Hepatocyte (in vitro differentiated cells): Measurements from ENCODE around the gene FAM180A. TPM values are rescaled to one million over a fixed set of nuclear protein-coding genes. Genes with fewer than 3 reads are reported as not detected.
A peak's percentile ranks its signal among the peaks of the same experiment; 100 is the strongest.
"Not testable (repeated sequence)": the region's sequence is repeated elsewhere in the genome, so short reads cannot be mapped to it uniquely, and the experiment has no call there.

ENCODE experiments used
- DNase-seq: peaks from one replicate; pipeline ENCODE4 v3.0.0-alpha.2; 2016; ENCODE audit warnings: low spot score
- H2AFZ ChIP-seq: fragments of 200-600 bp; sonication (generic); 2 replicates; pipeline ENCODE4 v1.6.0; 2016; ENCODE audit warnings: antibody characterized with exemption, mild to moderate bottlenecking
- H3K27ac ChIP-seq: fragments of 200-600 bp; sonication (generic); 2 replicates; pipeline ENCODE4 v1.5.1; 2016; ENCODE audit warnings: mild to moderate bottlenecking
- H3K27me3 ChIP-seq: fragments of 200-600 bp; sonication (generic); 2 replicates; pipeline ENCODE4 v1.6.1; 2016
- H3K36me3 ChIP-seq: fragments of 200-600 bp; sonication (generic); replicated peaks from 2 replicates; pipeline ENCODE4 v1.5.1; 2016; ENCODE audit warnings: low read depth; ENCODE audit not compliant: insufficient read depth
- H3K4me1 ChIP-seq: fragments of 200-600 bp; sonication (generic); 2 replicates; pipeline ENCODE4 v1.5.1; 2016; ENCODE audit warnings: mild to moderate bottlenecking, moderate library complexity; ENCODE audit not compliant: insufficient read depth
- H3K4me2 ChIP-seq: fragments of 200-600 bp; sonication (generic); 2 replicates; pipeline ENCODE4 v1.6.0; 2016
- H3K4me3 ChIP-seq: fragments of 200-600 bp; sonication (generic); 2 replicates; pipeline ENCODE4 v1.5.1; 2016; ENCODE audit warnings: mild to moderate bottlenecking
- H3K79me2 ChIP-seq: fragments of 200-600 bp; sonication (generic); 2 replicates; pipeline ENCODE4 v1.6.0; 2017; ENCODE audit warnings: mild to moderate bottlenecking
- H3K9me2 ChIP-seq: fragments of 200-600 bp; sonication (generic); replicated peaks from 2 replicates; pipeline ENCODE4 v1.6.0; 2017; ENCODE audit warnings: mild to moderate bottlenecking; ENCODE audit not compliant: insufficient read depth
- H3K9me3 ChIP-seq: fragments of 200-600 bp; sonication (generic); 2 replicates; pipeline ENCODE4 v1.5.1; 2016; ENCODE audit warnings: low read depth, mild to moderate bottlenecking
- H4K20me1 ChIP-seq: fragments of 200-600 bp; sonication (generic); 2 replicates; pipeline ENCODE4 v1.6.0; 2016; ENCODE audit warnings: mild to moderate bottlenecking; ENCODE audit not compliant: insufficient read depth, poor library complexity, severe bottlenecking
- EZH2 ChIP-seq: fragments of 200-600 bp; sonication (generic); IDR thresholded peaks from 2 replicates; pipeline ENCODE4 v1.6.1; 2016; ENCODE audit warnings: antibody characterized with exemption, mild to moderate bottlenecking, borderline replicate concordance
- EZH2phosphoT487 ChIP-seq: fragments of 200-600 bp; sonication (generic); IDR thresholded peaks from one replicate; pipeline ENCODE4 v1.6.1; 2018; ENCODE audit warnings: antibody characterized with exemption, mild to moderate bottlenecking, low read depth, moderate library complexity; ENCODE audit not compliant: unreplicated experiment, severe bottlenecking
- WGBS: methylation state at CpG from one replicate; pipeline ENCODE4 v1.1.6; 2016; ENCODE audit warnings: low lambda C conversion rate; ENCODE audit errors: missing lambda C conversion rate; 5-methylcytosine and 5-hydroxymethylcytosine counted together
- polyA plus RNA-seq: library from polyadenylated mRNA; unstranded; fragments of >200 nt; fragmentation: Nextera tagmentation; extraction: Ambion mirVana; gene quantifications from 2 replicates; pipeline ENCODE4 v1.2.1, GENCODE V29; 2016
- total RNA-seq: library from RNA; depleted of rRNA; stranded (reverse); fragments of >200 nt; gene quantifications from 2 replicates; pipeline ENCODE4 v1.2.3, GENCODE V29; 2014
- TF ChIP-seq, protein P1 (sequence below): fragments of 200-600 bp; sonication (generic); IDR thresholded peaks from 2 replicates; pipeline ENCODE4 v1.5.1; 2016; ENCODE audit warnings: antibody characterized with exemption, mild to moderate bottlenecking; ENCODE audit not compliant: poor library complexity

FAM180A gene
- total and polyA plus RNA-seq, 2 experiments from 2014 or later: not detected

DNA sequence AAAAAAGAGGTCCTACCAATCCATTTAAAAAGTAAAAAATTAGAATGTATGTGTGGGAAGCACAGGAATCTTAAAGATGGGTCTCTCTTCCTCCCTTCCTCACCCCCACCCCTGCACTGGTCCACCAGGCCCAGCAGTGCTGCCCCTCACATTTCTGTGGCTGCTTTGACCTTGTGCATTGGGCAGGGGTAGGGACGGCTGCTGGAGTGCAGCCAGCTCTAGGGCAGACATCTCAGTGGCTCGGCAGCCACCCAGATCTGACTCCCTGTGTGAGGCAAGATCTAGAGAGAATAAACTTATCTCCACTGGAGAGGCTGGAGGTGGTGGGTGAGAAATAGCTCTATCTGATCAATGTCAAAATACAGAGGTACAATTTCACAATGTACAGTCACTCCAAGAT is 6.7 kb downstream of the FAM180A start:
- Histone ChIP-seq H3K4me3 (no peak overlapping the region), H3K27ac (no peak overlapping the region), H2AFZ (no peak overlapping the region), H3K79me2 (no peaks in the 10 kb centered on the region), H3K9me3 (no peaks in the 10 kb centered on the region), H4K20me1 (no peaks in the 10 kb centered on the region), H3K4me1 (no peaks in the 10 kb centered on the region), H3K27me3 (no peaks in the 10 kb centered on the region), H3K36me3 (no peaks in the 10 kb centered on the region), H3K4me2 (no peak overlapping the region), H3K9me2 (no peaks in the 10 kb centered on the region)
- WGBS: 37% methylated on average over 2 of the region's 2 CpGs
- TF ChIP-seq EZH2 (no peak), EZH2phosphoT487 (no peak)
- TF ChIP-seq, protein P1, sequence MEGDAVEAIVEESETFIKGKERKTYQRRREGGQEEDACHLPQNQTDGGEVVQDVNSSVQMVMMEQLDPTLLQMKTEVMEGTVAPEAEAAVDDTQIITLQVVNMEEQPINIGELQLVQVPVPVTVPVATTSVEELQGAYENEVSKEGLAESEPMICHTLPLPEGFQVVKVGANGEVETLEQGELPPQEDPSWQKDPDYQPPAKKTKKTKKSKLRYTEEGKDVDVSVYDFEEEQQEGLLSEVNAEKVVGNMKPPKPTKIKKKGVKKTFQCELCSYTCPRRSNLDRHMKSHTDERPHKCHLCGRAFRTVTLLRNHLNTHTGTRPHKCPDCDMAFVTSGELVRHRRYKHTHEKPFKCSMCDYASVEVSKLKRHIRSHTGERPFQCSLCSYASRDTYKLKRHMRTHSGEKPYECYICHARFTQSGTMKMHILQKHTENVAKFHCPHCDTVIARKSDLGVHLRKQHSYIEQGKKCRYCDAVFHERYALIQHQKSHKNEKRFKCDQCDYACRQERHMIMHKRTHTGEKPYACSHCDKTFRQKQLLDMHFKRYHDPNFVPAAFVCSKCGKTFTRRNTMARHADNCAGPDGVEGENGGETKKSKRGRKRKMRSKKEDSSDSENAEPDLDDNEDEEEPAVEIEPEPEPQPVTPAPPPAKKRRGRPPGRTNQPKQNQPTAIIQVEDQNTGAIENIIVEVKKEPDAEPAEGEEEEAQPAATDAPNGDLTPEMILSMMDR: no peak
- DNase-seq: no peak

DNA sequence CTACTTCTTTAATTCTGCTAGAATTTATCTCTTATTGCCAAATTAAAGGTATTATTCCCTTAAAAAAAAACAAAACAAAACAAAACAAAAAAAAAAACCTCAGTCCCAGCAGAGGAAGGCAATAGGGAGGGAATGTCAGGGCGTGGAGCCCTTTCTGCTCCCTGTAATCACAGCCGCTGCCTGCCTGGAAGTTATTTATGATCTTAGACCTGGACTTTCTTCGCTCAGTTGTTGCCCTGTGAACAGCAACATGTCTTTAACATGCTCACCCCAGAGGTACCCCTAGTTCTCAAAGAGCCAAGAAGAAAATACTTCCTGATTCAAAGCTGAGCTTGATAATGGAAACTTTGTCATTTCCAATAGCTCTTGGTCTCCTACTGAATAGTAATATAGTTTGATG is 7.7 kb downstream of the FAM180A start:
- Histone ChIP-seq H3K27me3 (no peaks in the 10 kb centered on the region), H3K9me3 (no peaks in the 10 kb centered on the region), H3K27ac (peak overlapping the region; percentile 52), H3K79me2 (no peaks in the 10 kb centered on the region), H4K20me1 (no peaks in the 10 kb centered on the region), H3K9me2 (no peaks in the 10 kb centered on the region), H3K4me2 (no peak overlapping the region), H3K4me3 (no peak overlapping the region), H3K4me1 (no peaks in the 10 kb centered on the region), H3K36me3 (no peaks in the 10 kb centered on the region), H2AFZ (no peak overlapping the region)
- peak; percentile 34 for DNase-seq
- TF ChIP-seq EZH2 (no peak), EZH2phosphoT487 (no peak)
- TF ChIP-seq, protein P1: no peak
- 60% methylated on average over 3 of the region's 3 CpGs for WGBS

DNA sequence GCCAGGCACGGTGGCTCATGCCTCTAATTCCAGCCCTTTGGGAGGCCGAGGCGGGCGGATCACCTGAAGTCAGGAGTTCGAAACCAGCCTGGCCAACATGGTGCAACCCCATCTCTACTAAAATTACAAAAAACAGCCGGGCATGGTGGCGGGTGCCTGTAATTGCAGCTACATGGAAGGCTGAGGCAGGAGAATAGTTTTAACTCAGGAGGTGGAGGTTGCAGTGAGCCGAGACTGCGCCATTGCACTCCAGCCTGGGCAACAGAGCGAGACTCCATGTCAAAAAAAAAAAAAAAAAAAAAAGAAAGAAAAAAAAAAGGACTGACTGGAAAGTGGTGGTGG is 11.3 kb downstream of the FAM180A start:
- not testable (repeated sequence) for H3K36me3 ChIP-seq, H3K4me1 ChIP-seq, H2AFZ ChIP-seq, H3K9me2 ChIP-seq, H3K27me3 ChIP-seq, H3K9me3 ChIP-seq, H3K4me3 ChIP-seq, H3K4me2 ChIP-seq, H3K79me2 ChIP-seq, DNase-seq, H4K20me1 ChIP-seq, H3K27ac ChIP-seq
- 92% methylated on average over 10 of the region's 10 CpGs for WGBS

DNA sequence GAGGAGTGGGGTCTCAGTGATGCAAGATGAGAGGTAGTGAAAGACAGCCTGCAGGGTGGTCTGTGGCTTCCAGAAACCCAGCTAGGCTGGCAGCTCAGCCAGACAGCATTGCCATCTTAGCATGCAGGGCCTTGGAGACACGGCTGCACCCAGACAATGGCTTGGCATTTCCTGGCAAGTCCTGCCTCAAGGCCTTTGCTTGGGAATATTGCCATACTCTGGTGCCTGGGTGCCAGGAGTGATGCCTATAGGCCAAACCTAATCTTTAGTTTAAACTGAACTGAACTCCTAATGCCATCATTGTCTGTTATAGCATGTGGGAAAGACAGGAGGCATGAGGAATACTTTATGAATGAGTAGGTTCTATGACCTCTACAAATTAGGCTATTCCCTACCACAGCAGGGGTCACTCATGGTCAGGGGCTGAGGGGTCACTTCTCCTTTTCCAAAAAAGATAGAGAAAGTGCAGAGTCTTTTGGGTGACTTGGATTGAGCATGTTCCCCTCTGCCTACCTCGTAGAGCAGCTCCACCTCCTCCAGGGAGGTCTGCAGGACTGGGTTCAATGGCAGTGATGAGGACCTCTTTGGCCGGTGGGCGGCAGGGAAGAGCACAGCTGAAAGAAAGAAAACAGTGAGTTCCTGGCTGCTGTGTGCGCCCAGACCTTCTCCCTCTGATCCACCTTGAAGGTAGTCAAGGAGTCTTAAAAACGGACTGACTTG is 11.9 kb downstream of the FAM180A start:
- Histone ChIP-seq H3K4me1 (no peaks in the 10 kb centered on the region), H4K20me1 (no peaks in the 10 kb centered on the region), H3K4me3 (no peak overlapping the region), H3K9me2 (no peaks in the 10 kb centered on the region), H3K4me2 (no peak overlapping the region), H3K27me3 (no peaks in the 10 kb centered on the region), H3K9me3 (no peaks in the 10 kb centered on the region), H3K27ac (no peak overlapping the region), H3K36me3 (no peaks in the 10 kb centered on the region), H2AFZ (no peak overlapping the region), H3K79me2 (no peaks in the 10 kb centered on the region)
- DNase-seq: no peak
- WGBS: 92% methylated on average over 6 of the region's 6 CpGs
- TF ChIP-seq EZH2phosphoT487 (no peak), EZH2 (no peak)
- TF ChIP-seq, protein P1: no peak
